HFFc6 (cell line): ENCODE data around the gene CMIP. TPM values are rescaled to one million over a fixed set of nuclear protein-coding genes. Genes with fewer than 3 reads are reported as not detected.

ENCODE experiments used
- DNase-seq: peaks from one replicate; pipeline ENCODE4 v3.0.0-alpha.2; 2018
- H3K27ac Mint-ChIP-seq: 2 replicates; pipeline ENCODE4 v1.8.0; 2020; ENCODE audit warnings: mild to moderate bottlenecking, mixed read lengths
- H3K27me3 Mint-ChIP-seq: 2 replicates; pipeline ENCODE4 v1.8.0; 2021; ENCODE audit warnings: mild to moderate bottlenecking, moderate library complexity, mixed read lengths; ENCODE audit not compliant: insufficient read depth
- H3K36me3 Mint-ChIP-seq: 2 replicates; pipeline ENCODE4 v1.8.0; 2021; ENCODE audit warnings: low read depth, mixed read lengths
- H3K4me1 Mint-ChIP-seq: 2 replicates; pipeline ENCODE4 v1.8.0; 2020; ENCODE audit warnings: low read depth, mixed read lengths
- H3K4me3 Mint-ChIP-seq: 2 replicates; pipeline ENCODE4 v1.8.0; 2020; ENCODE audit warnings: mild to moderate bottlenecking, moderate library complexity, mixed read lengths
- H3K9me3 Mint-ChIP-seq: 2 replicates; pipeline ENCODE4 v1.8.0; 2020; ENCODE audit warnings: mild to moderate bottlenecking, mixed read lengths
- CTCF ChIP-seq: fragments of 200-600 bp; sonication (generic); IDR thresholded peaks from 2 replicates; pipeline ENCODE4 v1.5.0; 2021; ENCODE audit warnings: antibody characterized with exemption, mild to moderate bottlenecking
- total RNA-seq, 6 experiments: library from RNA; stranded (reverse); fragmentation: NEBNext Ultra II Directional; extraction: Animal tissue kit (Norgen Biotek cat#: 25700); gene quantifications; 2 replicates in 1 of 6; 3 replicates in 5 of 6; pipeline ENCODE4 v1.2.3, GENCODE V29; 2021

The CMIP gene
- total RNA-seq, 6 experiments from 2014 or later = 35.9 to 48.0 (median 43.5) TPM

- no peak for TF ChIP-seq CTCF
- Mint-ChIP-seq H3K27ac (no peak overlapping the region), H3K4me3 (no peak overlapping the region), H3K4me1 (no peaks in the 10 kb centered on the region), H3K36me3 (peaks cover 13% of the 10 kb centered on the region; the same call in 1 of the 2 replicates), H3K9me3 (no peaks in the 10 kb centered on the region), H3K27me3 (peaks cover 4% of the 10 kb centered on the region)
- DNase-seq = no peak
These were observed 221.5 kb downstream of the CMIP start for GRCh38 chr16:81666113-81666512.

GRCh38 chr16:81668243-81669097, 223.9 kb downstream of the CMIP start:
- peaks cover 13% of the 10 kb centered on the region; the same call in 1 of the 2 replicates for H3K36me3 Mint-ChIP-seq
- H3K27ac Mint-ChIP-seq = no peak overlapping the region
- no peak overlapping the region for H3K4me3 Mint-ChIP-seq
- H3K27me3 Mint-ChIP-seq = peaks cover 4% of the 10 kb centered on the region
- no peaks in the 10 kb centered on the region for H3K9me3 Mint-ChIP-seq
- DNase-seq = no peak
- TF ChIP-seq CTCF = no peak
- no peaks in the 10 kb centered on the region for H3K4me1 Mint-ChIP-seq

- peaks cover 10% of the 10 kb centered on the region; the same call in 1 of the 2 replicates for H3K36me3 Mint-ChIP-seq
- H3K27me3 Mint-ChIP-seq = peaks cover 4% of the 10 kb centered on the region
- no peaks in the 10 kb centered on the region for H3K4me1 Mint-ChIP-seq
- no peaks in the 10 kb centered on the region for H3K9me3 Mint-ChIP-seq
- no peak for DNase-seq
- no peak for TF ChIP-seq CTCF
- H3K4me3 Mint-ChIP-seq = no peak overlapping the region
- no peak overlapping the region for H3K27ac Mint-ChIP-seq
These were observed 225.1 kb downstream of the CMIP start for GRCh38 chr16:81669473-81670350.

GRCh38 chr16:81671738-81672597, 227.4 kb downstream of the CMIP start:
- no peak for TF ChIP-seq CTCF
- no peaks in the 10 kb centered on the region; the same call in 1 of the 2 replicates for H3K36me3 Mint-ChIP-seq
- DNase-seq = no peak
- no peak overlapping the region for H3K27ac Mint-ChIP-seq
- H3K4me1 Mint-ChIP-seq = no peaks in the 10 kb centered on the region
- no peaks in the 10 kb centered on the region for H3K9me3 Mint-ChIP-seq
- no peak overlapping the region for H3K4me3 Mint-ChIP-seq
- peaks cover 2% of the 10 kb centered on the region; the same call in 1 of the 2 replicates for H3K27me3 Mint-ChIP-seq

- Mint-ChIP-seq H3K4me3 (no peak overlapping the region), H3K36me3 (no peaks in the 10 kb centered on the region; the same call in 1 of the 2 replicates), H3K9me3 (no peaks in the 10 kb centered on the region), H3K27me3 (peaks cover 2% of the 10 kb centered on the region; the same call in 1 of the 2 replicates), H3K27ac (no peak overlapping the region), H3K4me1 (no peaks in the 10 kb centered on the region)
- DNase-seq = no peak
- no peak for TF ChIP-seq CTCF
These were observed 228.8 kb downstream of the CMIP start for GRCh38 chr16:81673432-81673831.
